ENCODE results near the gene ITPKB.

Gene ITPKB

DNA sequence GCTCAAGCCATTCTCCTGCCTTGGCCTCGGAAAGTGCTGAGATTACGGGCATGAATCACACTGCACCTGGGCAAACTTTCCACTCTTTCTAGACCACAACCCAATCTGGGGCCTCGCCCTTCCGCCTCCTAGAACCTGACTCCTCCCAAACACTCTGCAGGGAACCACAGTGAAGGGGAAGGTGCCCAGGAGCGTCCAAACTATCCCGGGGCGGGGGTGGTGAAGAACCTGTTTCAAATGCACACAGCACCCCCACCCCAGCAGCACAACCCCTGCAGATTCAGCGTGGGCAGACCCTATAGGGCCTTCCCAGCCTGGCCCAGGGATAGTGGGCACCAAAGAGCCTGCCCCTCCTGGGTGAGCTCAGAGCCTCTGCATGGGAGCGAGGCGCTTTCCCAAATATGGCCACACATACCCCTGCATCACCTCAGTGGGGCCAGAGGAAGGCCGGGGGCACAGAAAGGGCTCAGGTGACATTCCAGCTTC lies 103.6 kb downstream of the ITPKB start:
- DNase-seq, result no peak
- in situ Hi-C loops (cut with MboI; ENCODE audit: low pct_unique_long_range_greater_than_20kb, low sequenced_read_pairs), result loop anchor here (10.0 kb wide), 1 partner anchor 189 kb away; no protein-coding TSS in a partner anchor

GRCh38 chr1:226634611-226635246 lies 104.4 kb downstream of the ITPKB start:
- in situ Hi-C loops (cut with MboI; ENCODE audit: low pct_unique_long_range_greater_than_20kb, low sequenced_read_pairs), result loop anchor here (10.0 kb wide), 1 partner anchor 190 kb away; no protein-coding TSS in a partner anchor
- DNase-seq, result no peak

DNA sequence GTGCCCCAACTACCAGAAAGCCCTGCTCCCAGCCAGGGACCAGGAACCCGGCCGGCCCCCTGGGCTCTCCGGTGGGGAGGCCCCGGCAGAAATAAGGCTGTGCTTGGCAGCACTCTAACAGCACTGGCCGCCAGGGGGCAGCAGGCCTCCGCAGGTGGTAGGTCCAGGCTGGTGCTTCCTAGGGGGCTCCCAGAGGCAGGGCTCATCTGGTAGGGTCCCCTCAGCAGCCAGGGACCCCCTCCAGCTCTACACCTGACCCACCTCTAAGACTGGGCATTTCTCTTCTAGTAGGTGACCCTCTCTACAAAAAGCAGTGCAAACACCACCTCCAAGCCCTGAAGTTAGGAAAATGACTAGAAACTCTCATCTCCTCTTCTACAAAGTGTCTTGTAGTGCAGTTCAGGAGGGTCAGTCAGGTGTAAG lies 104.9 kb downstream of the ITPKB start:
- in situ Hi-C loops (cut with MboI; ENCODE audit: low pct_unique_long_range_greater_than_20kb, low sequenced_read_pairs), result loop anchor here (10.0 kb wide), 1 partner anchor 191 kb away; no protein-coding TSS in a partner anchor

DNA sequence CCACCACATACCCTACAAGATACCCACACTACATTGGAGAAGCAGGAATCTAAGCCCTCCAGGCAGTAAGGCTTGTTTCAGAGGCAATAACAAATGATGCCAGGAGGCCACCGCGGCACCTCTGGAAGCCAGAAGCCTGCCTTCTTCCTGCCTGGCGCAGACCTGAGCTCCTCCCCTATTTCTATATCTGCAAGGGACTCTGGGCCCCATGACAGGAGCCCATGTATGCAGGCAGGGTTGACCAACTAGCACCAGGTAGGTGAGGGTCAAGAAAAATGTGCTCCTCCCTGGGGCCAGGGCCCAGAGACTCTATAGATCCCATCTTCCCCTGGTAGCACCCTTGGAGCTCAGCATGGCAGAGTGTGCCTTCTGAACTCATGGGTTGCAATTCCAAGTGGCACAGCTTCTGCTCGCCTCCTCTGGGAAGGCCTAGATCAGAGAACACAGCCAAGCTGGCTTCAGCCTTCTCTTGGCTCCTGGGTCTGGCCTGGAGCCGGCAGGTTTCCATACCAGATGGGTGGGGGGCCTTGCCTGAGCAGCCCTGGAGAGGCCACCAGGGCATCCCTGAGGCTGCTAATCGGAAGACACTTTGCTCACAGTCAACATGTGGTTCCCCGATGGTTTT lies 105.4 kb downstream of the ITPKB start:
- in situ Hi-C loops (cut with MboI; ENCODE audit: low pct_unique_long_range_greater_than_20kb, low sequenced_read_pairs), result loop anchor here (10.0 kb wide), 1 partner anchor 191 kb away; no protein-coding TSS in a partner anchor
- no peak for DNase-seq

More for the DNA sequence above, 104.9 kb downstream of the ITPKB start:
- DNase-seq, result peak; percentile 64

GRCh38 chr1:226632922-226633351 lies 106.1 kb downstream of the ITPKB start:
- in situ Hi-C loops (cut with MboI; ENCODE audit: low pct_unique_long_range_greater_than_20kb, low sequenced_read_pairs), result loop anchor here (10.0 kb wide), 1 partner anchor 192 kb away; no protein-coding TSS in a partner anchor

GRCh38 chr1:226632169-226632879 lies 106.8 kb downstream of the ITPKB start:
- DNase-seq, result no peak
- in situ Hi-C loops (cut with MboI; ENCODE audit: low pct_unique_long_range_greater_than_20kb, low sequenced_read_pairs), result loop anchor here (10.0 kb wide), 1 partner anchor 192 kb away; no protein-coding TSS in a partner anchor

More at GRCh38 chr1:226632922-226633351, 106.1 kb downstream of the ITPKB start:
- DNase-seq, result no peak

- no peak for DNase-seq
- in situ Hi-C loops (cut with MboI; ENCODE audit: low pct_unique_long_range_greater_than_20kb, low sequenced_read_pairs), result loop anchor here (10.0 kb wide), 1 partner anchor 193 kb away; no protein-coding TSS in a partner anchor
These were observed 107.7 kb downstream of the ITPKB start for GRCh38 chr1:226631229-226632000.

- DNase-seq, result no peak
These were observed 108.5 kb downstream of the ITPKB start for GRCh38 chr1:226630592-226630991.

GRCh38 chr1:226629896-226630550 lies 109.1 kb downstream of the ITPKB start:
- no peak for DNase-seq
- in situ Hi-C loops (cut with MboI; ENCODE audit: low pct_unique_long_range_greater_than_20kb, low sequenced_read_pairs), result loop anchor here (10.0 kb wide), 1 partner anchor 195 kb away; no protein-coding TSS in a partner anchor

More at GRCh38 chr1:226630592-226630991, 108.5 kb downstream of the ITPKB start:
- in situ Hi-C loops (cut with MboI; ENCODE audit: low pct_unique_long_range_greater_than_20kb, low sequenced_read_pairs), result loop anchor here (10.0 kb wide), 1 partner anchor 194 kb away; no protein-coding TSS in a partner anchor

- in situ Hi-C loops (cut with MboI; ENCODE audit: low pct_unique_long_range_greater_than_20kb, low sequenced_read_pairs), result no loop called here
- no peak for DNase-seq
These were observed 109.7 kb downstream of the ITPKB start for GRCh38 chr1:226629210-226629895.

GRCh38 chr1:226628612-226629155 lies 110.4 kb downstream of the ITPKB start:
- in situ Hi-C loops (cut with MboI; ENCODE audit: low pct_unique_long_range_greater_than_20kb, low sequenced_read_pairs), result no loop called here
- no peak for DNase-seq

- in situ Hi-C loops (cut with MboI; ENCODE audit: low pct_unique_long_range_greater_than_20kb, low sequenced_read_pairs), result no loop called here
These were observed 111.0 kb downstream of the ITPKB start for GRCh38 chr1:226627924-226628611.

GRCh38 chr1:226627050-226627755 lies 111.9 kb downstream of the ITPKB start:
- in situ Hi-C loops (cut with MboI; ENCODE audit: low pct_unique_long_range_greater_than_20kb, low sequenced_read_pairs), result no loop called here
- no peak for DNase-seq

More at GRCh38 chr1:226627924-226628611, 111.0 kb downstream of the ITPKB start:
- peak; percentile 39 for DNase-seq

- DNase-seq, result peak; percentile 80
- in situ Hi-C loops (cut with MboI; ENCODE audit: low pct_unique_long_range_greater_than_20kb, low sequenced_read_pairs), result no loop called here
These were observed 112.5 kb downstream of the ITPKB start for GRCh38 chr1:226626577-226626956.

- no peak for DNase-seq
- in situ Hi-C loops (cut with MboI; ENCODE audit: low pct_unique_long_range_greater_than_20kb, low sequenced_read_pairs), result no loop called here
These were observed 113.1 kb downstream of the ITPKB start for GRCh38 chr1:226625832-226626576.
